ENCODE measurements around the gene FGD2. TPM values are rescaled to one million over a fixed set of nuclear protein-coding genes. Genes with fewer than 3 reads are reported as not detected.
A peak's percentile ranks its signal among the peaks of the same experiment; 100 is the strongest.

Gene FGD2
- total and polyA plus RNA-seq, 11 donors: 1.4 to 45.8 (median 4.9) TPM

DNA sequence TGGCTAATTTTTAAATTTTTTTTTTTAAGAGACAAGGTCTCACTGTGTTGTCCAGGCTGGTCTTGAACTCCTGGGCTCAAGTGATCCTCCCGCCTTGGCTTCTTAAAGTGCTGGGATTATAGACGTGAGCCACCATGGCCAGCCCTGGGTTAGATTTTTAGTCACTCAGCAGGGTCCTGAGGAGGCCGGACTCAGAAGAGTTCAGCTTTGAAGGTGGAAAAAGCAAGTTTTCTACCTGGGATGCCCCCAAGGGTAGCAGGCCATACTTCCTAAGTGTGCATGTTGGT lies 44.2 kb downstream of the FGD2 start:
- intact Hi-C loops (cut with DNase I): loop anchor here in 6 of 10 donors (2.0 to 10.0 kb wide), 6 partner anchors 29 to 123 kb away; partner anchors contain the start of gene PIM1 (in 2 of the 6)
- no peaks in the 10 kb centered on the region for H3K9me3 ChIP-seq
- ATAC-seq (no peak), DNase-seq (no peak)
- H3K4me3 ChIP-seq: peak overlapping the region in 3 of 12 donors; percentile 7 to 36 (median 20)
- H3K36me3 ChIP-seq: no peaks in the 10 kb centered on the region
- WGBS, 4 donors: 88 to 100% (median 92%) methylated on average over 3 of the region's 3 CpGs
- H3K27ac ChIP-seq: peak overlapping the region in 11 of 12 donors; percentile 8 to 93 (median 54)
- H3K27me3 ChIP-seq: no peaks in the 10 kb centered on the region
- H3K4me1 ChIP-seq: peaks cover 0 to 55% (median 14%) of the 10 kb centered on the region in 12 donors
- TF ChIP-seq POLR2A (IDR thresholded peaks at IDR 0.05): no peak
- TF ChIP-seq, protein P1, sequence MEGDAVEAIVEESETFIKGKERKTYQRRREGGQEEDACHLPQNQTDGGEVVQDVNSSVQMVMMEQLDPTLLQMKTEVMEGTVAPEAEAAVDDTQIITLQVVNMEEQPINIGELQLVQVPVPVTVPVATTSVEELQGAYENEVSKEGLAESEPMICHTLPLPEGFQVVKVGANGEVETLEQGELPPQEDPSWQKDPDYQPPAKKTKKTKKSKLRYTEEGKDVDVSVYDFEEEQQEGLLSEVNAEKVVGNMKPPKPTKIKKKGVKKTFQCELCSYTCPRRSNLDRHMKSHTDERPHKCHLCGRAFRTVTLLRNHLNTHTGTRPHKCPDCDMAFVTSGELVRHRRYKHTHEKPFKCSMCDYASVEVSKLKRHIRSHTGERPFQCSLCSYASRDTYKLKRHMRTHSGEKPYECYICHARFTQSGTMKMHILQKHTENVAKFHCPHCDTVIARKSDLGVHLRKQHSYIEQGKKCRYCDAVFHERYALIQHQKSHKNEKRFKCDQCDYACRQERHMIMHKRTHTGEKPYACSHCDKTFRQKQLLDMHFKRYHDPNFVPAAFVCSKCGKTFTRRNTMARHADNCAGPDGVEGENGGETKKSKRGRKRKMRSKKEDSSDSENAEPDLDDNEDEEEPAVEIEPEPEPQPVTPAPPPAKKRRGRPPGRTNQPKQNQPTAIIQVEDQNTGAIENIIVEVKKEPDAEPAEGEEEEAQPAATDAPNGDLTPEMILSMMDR (IDR thresholded peaks at IDR 0.05): no peak

GRCh38 chr6:37050045-37050853 lies 44.8 kb downstream of the FGD2 start:
- DNase-seq (peak; percentile 66 to 89 (median 82)), ATAC-seq (peak; percentile 48 to 78 (median 72))
- intact Hi-C loops (cut with DNase I): loop anchor here in 6 of 10 donors (2.0 to 10.0 kb wide), 5 partner anchors 52 to 123 kb away; partner anchors contain the start of gene PIM1 (in 2 of the 6)
- 49 to 59% (median 55%) methylated on average over 22 to 24 of the region's 24 CpGs for WGBS, 4 donors
- H3K4me1 ChIP-seq: peaks cover 0 to 55% (median 14%) of the 10 kb centered on the region in 12 donors
- H3K36me3 ChIP-seq: no peaks in the 10 kb centered on the region
- no peaks in the 10 kb centered on the region for H3K27me3 ChIP-seq
- H3K9me3 ChIP-seq: no peaks in the 10 kb centered on the region
- peak overlapping the region in 11 of 12 donors; percentile 8 to 93 (median 59) for H3K27ac ChIP-seq
- peak overlapping the region in 6 of 12 donors; percentile 5 to 36 (median 14) for H3K4me3 ChIP-seq
- no peak for TF ChIP-seq POLR2A (IDR thresholded peaks at IDR 0.05)
- TF ChIP-seq, protein P1 (IDR thresholded peaks at IDR 0.05): no peak

DNA sequence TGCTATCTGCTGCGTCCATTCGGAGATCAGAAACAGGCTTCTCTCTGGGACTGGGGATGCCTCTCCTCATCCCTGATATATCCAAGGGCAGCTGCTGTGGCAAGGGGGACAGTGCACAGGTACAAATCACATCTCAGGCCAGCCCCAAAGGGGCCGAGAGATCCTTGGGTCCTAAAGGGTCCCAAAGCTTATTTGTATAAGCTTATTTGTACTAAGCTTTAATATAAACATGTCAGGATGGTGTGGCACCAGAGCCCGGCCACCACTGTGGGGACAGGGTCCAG lies 45.3 kb downstream of the FGD2 start:
- DNase-seq (no peak), ATAC-seq (no peak)
- Histone ChIP-seq H3K4me1 (peaks cover 0 to 55% (median 14%) of the 10 kb centered on the region in 12 donors), H3K4me3 (peak overlapping the region in 1 of 12 donors; percentile 36), H3K27me3 (no peaks in the 10 kb centered on the region), H3K27ac (peak overlapping the region in 7 of 12 donors; percentile 32 to 93 (median 64)), H3K36me3 (no peaks in the 10 kb centered on the region), H3K9me3 (no peaks in the 10 kb centered on the region)
- intact Hi-C loops (cut with DNase I): loop anchor here (1.0 to 10.0 kb wide), 7 partner anchors 52 to 160 kb away; partner anchors contain the start of gene PIM1 (in 2 of the 10)
- 80 to 88% (median 84%) methylated on average over 3 to 4 of the region's 4 CpGs for WGBS, 4 donors
- TF ChIP-seq POLR2A (IDR thresholded peaks at IDR 0.05): no peak

- H3K4me1 ChIP-seq: peaks cover 0 to 55% (median 14%) of the 10 kb centered on the region in 12 donors
- 22 to 30% (median 23%) methylated on average over 19 to 25 of the region's 25 CpGs for WGBS, 4 donors
- TF ChIP-seq POLR2A (IDR thresholded peaks at IDR 0.05): no peak
- TF ChIP-seq, protein P1 (IDR thresholded peaks at IDR 0.05): peak; percentile 82 to 96 (median 90)
- intact Hi-C loops (cut with DNase I): loop anchor here (1.0 to 10.0 kb wide), 8 partner anchors 51 to 159 kb away; partner anchors contain the start of gene PIM1 (in 2 of the 10)
- peak overlapping the region in 2 of 12 donors; percentile 32 to 93 for H3K27ac ChIP-seq
- peak overlapping the region in 1 of 12 donors; percentile 36 for H3K4me3 ChIP-seq
- no peaks in the 10 kb centered on the region for H3K36me3 ChIP-seq
- peak; percentile 89 to 95 (median 90) for DNase-seq
- no peaks in the 10 kb centered on the region for H3K27me3 ChIP-seq
- no peaks in the 10 kb centered on the region for H3K9me3 ChIP-seq
- ATAC-seq: peak; percentile 41 to 86 (median 81)
Observed at GRCh38 chr6:37051138-37052026, 45.9 kb downstream of the FGD2 start.
